NCI-H2196 (cell line): Measurements from ENCODE around the gene IL11.
"Not testable (repeated sequence)": the region's sequence is repeated elsewhere in the genome, so short reads cannot be mapped to it uniquely, and the experiment has no call there.

Source experiments
- DNase-seq: peaks from one replicate; lab custom pipeline; 2025; ENCODE audit not compliant: unreplicated experiment; lab: John Stamatoyannopoulos, UW

IL11 gene

GRCh38 chr19:55370305-55370988, at the start of gene IL11:
Gene IL11 (minus strand): TSS chr19:55370463. CDS start chr19:55370310, 153 bp downstream.
- no peak for DNase-seq

DNA sequence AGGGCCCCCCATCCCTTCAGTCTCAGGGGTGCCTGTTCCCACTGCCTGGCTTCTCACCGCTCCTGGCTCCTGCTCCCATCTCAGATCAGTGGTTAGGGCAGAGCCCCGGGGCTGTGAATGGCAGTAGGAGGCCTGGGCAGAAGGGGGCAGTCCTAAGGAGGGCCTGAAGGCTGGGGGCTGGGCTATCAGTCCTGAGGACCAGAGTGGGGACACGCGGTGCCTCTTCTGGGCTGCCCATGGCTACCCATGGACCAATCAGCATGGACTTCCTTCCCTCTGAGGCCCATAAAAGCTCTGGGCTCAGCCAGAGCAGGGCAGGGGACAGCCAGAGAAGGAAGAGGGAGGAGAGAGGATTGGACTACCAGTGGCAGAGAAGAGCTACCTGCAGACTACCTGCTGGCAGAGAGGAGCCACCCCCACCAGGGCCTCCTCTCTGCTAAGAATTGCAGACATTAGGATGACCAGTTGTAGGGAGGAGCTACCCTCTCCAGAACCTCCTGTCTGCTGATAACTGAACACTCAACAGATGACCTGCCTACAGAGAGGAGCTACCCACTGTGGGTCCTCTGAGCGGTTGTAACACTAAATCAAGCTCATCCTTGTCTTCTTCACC, 49.5 kb upstream of the IL11 start:
- DNase-seq, result no peak

- no peak for DNase-seq
These were observed 48.8 kb upstream of the IL11 start for GRCh38 chr19:55419103-55419502.

GRCh38 chr19:55418185-55418584, 47.9 kb upstream of the IL11 start:
- peak; percentile 66 for DNase-seq

DNA sequence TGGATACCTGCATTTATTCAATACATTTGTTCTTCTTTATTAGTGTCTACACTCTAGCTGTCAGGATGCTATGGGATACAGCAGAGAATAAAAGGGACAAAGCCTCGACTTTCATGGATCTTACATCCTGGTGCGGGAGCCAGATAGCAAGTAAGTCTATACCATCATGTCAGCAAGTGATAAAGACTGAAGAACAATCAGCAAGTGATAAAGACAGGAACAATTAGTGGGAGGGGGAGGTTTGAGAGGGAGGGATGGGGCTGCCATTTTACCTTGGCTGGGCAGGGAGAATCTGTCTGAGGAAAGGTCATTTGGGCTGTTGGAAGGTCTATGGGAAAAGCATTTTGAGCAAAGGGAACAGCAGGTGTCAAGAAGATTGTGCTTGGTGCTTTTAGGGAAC, 39.9 kb upstream of the IL11 start:
- no peak for DNase-seq

DNA sequence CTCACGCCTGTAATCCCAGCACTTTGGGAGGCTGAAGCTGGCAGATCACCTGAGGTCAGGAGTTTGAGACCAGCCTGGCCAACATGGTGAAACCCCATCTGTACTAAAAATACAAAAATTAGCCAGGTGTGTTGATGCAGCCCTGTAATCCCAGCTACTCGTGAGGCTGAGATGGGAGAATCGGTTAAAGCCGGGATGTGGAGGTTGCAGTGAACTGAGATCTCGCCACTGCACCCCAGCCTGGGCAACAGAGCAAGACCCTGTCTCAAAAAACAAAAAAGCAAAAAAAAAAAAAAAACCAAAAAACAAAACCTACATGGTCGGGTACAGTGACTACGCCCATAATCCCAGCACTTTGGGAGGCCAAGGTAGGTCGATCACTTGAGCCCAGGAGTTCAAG, 38.9 kb upstream of the IL11 start:
- DNase-seq, result not testable (repeated sequence)

- no peak for DNase-seq
These were observed 38.2 kb upstream of the IL11 start for GRCh38 chr19:55408533-55408872.

DNA sequence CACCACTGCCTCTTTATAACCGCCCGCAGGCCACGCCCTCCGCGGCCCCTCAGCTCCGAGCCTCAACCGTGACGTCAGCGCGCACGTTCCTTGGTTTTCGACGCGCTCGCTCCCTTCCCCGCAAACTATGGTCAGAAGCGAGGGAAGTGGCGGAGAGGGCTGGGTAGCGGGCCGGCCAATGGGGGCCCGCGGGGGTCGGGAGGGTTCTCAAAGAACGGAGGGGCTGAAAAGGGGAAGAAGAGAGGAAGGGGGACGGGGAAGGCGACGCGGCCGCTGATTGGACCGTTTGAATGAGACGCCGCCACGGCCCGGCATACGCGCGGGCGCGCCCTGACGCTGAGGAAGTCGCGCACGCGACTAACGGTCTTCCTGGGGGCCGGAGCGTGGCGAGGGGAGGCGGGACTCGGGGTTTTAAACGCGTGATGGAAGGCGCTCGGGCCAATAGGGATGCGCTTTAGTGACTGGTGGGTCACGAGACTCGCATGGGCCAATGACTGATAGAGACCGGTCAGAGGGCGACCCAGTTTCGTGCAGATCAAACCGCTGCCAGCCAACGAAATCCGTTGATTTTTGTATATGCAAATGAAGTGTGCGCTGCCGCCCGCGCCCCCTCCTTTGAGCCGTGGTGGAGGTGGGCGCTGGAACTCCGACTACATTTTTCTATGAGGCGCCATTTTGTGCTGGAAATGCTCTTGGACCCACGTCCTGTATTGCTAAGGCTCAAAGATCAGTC, 37.7 kb upstream of the IL11 start:
- peak; percentile 99 for DNase-seq

DNA sequence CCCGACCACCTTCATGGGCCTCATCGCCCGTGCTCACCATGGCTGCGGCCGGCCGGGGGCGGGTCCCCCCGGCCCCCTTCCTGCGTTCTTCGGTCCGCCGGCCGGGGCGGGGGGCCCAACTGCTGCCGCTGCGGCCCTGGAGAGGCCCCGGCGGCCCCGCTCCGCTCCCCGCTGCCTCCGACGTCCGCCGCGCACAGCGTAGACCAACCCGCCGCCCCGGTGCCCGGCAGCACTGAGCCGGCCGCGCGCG, 37.2 kb upstream of the IL11 start, which contains the start of gene UBE2S:
Gene UBE2S, minus strand, starts transcription at position 239 of the 250 bp plus-strand sequence. Its CDS starts 199 bp downstream, at position 40.
- DNase-seq, result not testable (repeated sequence)

DNA sequence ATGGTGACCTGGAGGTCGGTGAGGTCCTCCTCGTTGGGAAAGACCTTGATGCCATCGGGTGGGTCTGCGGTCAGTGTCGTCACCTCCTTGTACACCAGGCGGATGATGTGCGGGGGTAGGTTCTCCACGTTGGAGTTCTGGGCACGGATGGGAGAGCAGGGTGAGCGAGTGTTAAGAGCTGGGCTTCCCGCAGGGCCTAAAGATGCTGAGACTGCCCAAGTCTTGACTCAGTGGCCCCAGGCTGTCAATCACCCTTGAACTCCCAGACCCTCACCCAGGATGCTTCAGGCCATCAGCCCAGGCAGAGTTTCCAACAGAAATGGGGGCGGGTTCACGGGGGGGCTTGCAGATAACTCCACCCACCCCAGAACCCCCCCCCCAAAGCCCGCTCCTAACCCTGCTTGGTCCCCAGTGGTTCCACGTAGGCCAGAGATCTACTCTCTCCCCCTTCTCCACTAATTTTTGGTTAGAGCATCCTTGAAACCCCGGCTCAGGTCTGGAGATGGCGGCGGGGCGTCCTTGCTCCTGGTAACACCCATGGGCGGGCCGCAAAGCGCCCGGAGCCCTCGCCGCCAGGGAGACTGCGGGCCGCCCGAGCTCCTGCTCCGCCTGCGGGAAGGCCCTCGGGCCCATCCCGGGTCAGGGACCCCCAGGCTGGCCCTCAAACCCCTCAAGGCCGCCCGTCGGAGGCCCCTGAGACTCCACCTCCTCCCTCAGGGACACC, 36.7 kb upstream of the IL11 start:
- DNase-seq, result no peak

- no peak for DNase-seq
These were observed 36.0 kb upstream of the IL11 start for GRCh38 chr19:55406091-55406825.

- no peak for DNase-seq
These were observed 35.4 kb upstream of the IL11 start for GRCh38 chr19:55405638-55406037.

DNA sequence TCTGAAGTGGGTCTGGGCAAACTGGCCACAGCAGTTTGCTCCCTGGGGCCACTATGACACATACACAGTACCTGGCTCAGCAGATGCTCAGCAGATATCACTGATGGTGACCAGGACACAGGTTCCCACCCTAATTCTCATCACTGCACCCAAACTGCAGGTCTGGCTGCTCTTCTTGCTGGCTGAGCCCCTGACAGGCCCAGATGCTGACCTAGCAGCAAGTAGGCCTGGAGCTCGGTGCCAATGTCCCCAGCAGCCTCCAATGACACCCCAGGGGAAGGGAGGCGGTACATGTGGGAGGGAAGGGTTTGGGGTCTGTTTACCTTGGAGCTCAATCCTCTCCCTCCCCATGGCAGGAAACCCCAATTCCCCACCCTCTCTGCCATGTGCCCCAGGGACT, 32.2 kb upstream of the IL11 start:
- DNase-seq, result no peak

GRCh38 chr19:55401390-55401789, 31.1 kb upstream of the IL11 start:
- DNase-seq, result not testable (repeated sequence)

DNA sequence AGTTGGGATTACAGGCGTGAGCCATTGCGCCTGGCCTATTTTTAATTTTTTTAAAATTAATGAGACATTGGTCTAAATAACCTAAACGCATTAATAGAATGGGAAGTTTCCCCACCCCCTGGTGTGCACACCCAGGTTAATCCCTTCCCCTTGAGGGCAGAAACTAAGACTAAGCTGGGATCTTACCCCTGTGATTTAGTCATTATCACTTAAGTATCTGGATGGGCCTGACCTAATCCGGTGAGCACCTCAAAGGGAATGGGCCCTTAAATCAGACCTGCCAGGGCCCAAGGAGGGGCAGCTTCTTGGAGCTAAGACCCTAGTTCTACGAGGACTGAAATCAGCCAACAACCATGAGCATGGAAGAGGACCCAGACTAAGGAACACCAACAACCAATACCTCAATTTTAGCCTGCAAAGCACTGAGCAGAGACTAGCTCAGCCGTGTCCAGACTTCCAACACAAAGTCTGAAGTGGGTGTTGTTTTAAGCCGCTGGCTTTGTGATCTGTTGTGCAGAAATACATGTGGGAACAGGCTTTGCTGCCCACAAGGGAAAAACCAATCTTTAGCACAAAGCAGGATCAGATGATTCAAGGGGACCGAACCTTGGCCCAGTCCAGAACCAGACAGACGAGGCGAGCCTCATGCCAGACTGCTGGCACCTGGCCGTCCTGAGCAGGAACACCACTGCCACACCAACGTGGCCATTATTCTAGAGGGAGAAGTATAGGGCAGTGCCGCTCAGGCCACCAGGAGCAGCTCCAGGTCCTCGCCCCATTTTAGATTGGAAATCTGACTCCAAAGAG, 30.2 kb upstream of the IL11 start:
- no peak for DNase-seq

DNA sequence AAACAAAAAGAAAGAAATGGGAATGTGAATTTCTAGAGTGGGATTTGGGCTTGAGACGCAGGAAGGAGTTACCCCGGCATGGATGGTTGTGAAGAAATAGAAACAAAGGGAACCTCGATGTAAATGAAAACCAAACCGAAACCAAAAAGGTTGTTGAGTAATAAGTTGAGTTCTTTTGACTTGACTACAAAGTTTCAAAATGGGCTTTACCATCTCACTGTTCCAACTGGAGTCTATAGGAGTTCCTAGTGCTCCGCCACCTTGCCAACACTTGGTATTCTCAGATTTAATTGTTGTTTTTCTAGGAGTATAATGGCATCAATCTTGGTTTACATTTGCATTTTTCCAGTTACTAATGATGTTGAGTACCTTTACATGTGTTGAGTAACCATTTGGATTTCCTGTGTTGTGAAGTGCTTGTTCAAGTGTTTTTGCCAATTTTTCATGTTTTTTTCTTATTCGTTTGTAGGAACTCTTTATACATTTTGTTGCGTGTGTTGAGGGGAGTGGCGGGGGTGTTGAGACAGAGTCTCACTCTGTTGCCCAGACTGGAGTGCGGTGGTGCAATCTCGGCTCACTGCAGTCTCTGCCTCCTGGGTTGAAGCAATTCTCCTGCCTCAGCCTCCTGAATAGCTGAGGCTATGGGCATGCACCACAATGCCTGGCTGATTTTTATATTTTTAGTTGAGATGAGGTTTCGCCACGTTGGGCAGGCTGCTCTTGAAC, 28.1 kb upstream of the IL11 start:
- no peak for DNase-seq

DNA sequence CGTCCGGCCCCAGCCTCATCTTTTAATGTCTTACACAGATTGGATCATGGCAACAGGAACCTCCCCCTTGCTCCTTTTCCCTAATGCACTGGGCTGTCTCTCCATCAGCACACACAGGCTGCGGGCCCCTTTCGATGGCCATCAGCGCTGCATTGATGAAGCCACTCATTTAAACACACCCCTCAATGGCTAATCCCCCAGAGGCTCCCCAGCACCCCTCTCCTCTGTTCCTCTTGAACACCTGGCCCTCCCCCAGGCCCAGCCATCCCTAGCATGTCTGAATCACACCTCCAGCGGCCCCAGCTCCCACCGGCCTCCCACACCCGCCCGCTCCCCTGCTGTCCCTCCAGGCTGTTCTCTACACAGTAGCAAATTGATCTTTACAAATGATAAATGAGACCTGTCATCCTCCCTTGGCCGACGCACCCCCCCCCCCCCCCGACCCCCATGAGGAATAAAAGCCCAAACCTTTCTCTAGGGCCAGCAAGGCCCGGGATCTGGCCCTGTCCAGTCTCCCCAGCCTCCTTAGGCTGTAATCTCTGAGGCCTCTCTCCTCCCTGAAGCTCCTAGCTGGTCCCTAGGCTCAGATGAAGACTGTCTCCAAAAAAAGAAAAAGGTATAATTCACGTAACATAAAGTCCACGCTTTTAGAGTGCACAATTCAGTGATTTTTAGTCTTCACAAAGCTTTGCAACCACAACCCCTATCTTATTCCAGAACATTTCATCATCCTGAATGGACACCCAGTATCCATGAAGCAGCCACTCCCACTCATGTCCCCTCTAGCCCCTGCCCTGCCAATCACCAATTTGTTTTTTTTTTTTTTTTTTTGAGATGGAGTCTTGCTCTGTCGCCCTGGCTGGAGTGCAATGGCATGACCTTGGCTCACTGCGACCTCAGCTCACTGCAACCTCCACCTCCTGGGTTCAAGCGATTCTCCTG, 22.8 kb upstream of the IL11 start:
- no peak for DNase-seq
